CD14-positive monocyte (primary cell): ENCODE measurements around the gene P3H2. TPM values are rescaled to one million over a fixed set of nuclear protein-coding genes. Genes with fewer than 3 reads are reported as not detected.
A peak's percentile ranks its signal among the peaks of the same experiment; 100 is the strongest.

Experiments used
- DNase-seq, 3 donors: peaks; one replicate each; pipeline ENCODE4 v3.0.0-alpha.2; 2011 to 2022
- H2AFZ ChIP-seq: 2 replicates; pipeline ENCODE4 v1.6.0; 2012; ENCODE audit warnings: mild to moderate bottlenecking, low read depth, low read length, inconsistent platforms; ENCODE audit not compliant: insufficient read depth, poor library complexity, severe bottlenecking
- H3K27ac ChIP-seq, 2 donors: 1 replicate in 1 of 2; 2 replicates in 1 of 2; pipeline ENCODE4 v1.5.1; 2012 to 2013; ENCODE audit warnings: low read length in 2 of 2, control low read depth in 1 of 2, inconsistent platforms in 1 of 2, low read depth in 1 of 2, mild to moderate bottlenecking in 1 of 2
- H3K27me3 ChIP-seq, 2 donors: one replicate each; pipeline versions ENCODE4 v1.6.0 to v1.6.1; 2011 to 2013; ENCODE audit warnings: low read length in 2 of 2; ENCODE audit not compliant: control insufficient read depth in 2 of 2, insufficient read depth in 2 of 2
- H3K36me3 ChIP-seq, 2 donors: replicated peaks in 1 of 2; 1 replicate in 1 of 2; 2 replicates in 1 of 2; pipeline versions ENCODE4 v1.5.1 to v1.6.1; 2012 to 2013; ENCODE audit warnings: low read length in 2 of 2, control low read depth in 1 of 2, inconsistent platforms in 1 of 2, mild to moderate bottlenecking in 1 of 2; ENCODE audit not compliant: insufficient read depth in 2 of 2, control insufficient read depth in 1 of 2
- H3K4me1 ChIP-seq, 2 donors: 1 replicate in 1 of 2; 2 replicates in 1 of 2; pipeline versions ENCODE4 v1.5.1 to v1.6.1; 2012 to 2013; ENCODE audit warnings: low read length in 2 of 2, control low read depth in 1 of 2, inconsistent platforms in 1 of 2, mild to moderate bottlenecking in 1 of 2, moderate library complexity in 1 of 2; ENCODE audit not compliant: insufficient read depth in 2 of 2, control insufficient read depth in 1 of 2
- H3K4me2 ChIP-seq: replicated peaks from 2 replicates; pipeline ENCODE3; 2012; ENCODE audit warnings: low read length, moderate library complexity, mild to moderate bottlenecking; ENCODE audit not compliant: poor library complexity, severe bottlenecking; ENCODE audit errors: extremely low read depth
- H3K4me3 ChIP-seq, 3 experiments: fragments of 200-600 bp in 1 of 3; sonication (generic) in 1 of 3; replicated peaks in 1 of 3; 1 replicate in 2 of 3; 2 replicates in 1 of 3; pipeline ENCODE4 v1.5.1; 2011 to 2013; ENCODE audit warnings: low read length in 3 of 3, mild to moderate bottlenecking in 3 of 3, control low read depth in 2 of 3, low read depth in 2 of 3, inconsistent platforms in 1 of 3, moderate library complexity in 1 of 3
- H3K79me2 ChIP-seq: 2 replicates; pipeline ENCODE4 v1.6.0; 2012; ENCODE audit warnings: mild to moderate bottlenecking, control low read depth, inconsistent platforms, low read length, moderate library complexity; ENCODE audit not compliant: insufficient read depth
- H3K9ac ChIP-seq: 2 replicates; pipeline ENCODE4 v1.6.0; 2017; ENCODE audit warnings: low read length, mild to moderate bottlenecking; ENCODE audit not compliant: insufficient read depth, poor library complexity, severe bottlenecking
- H3K9me3 ChIP-seq, 2 donors: replicated peaks in 1 of 2; 1 replicate in 1 of 2; 2 replicates in 1 of 2; pipeline versions ENCODE4 v1.5.1 to v1.6.1; 2012 to 2013; ENCODE audit warnings: low read length in 2 of 2, control low read depth in 1 of 2; ENCODE audit not compliant: control insufficient read depth in 1 of 2, insufficient read depth in 1 of 2
- H4K20me1 ChIP-seq: 2 replicates; pipeline ENCODE4 v1.6.0; 2012; ENCODE audit warnings: mild to moderate bottlenecking, low read length, control low read depth, moderate library complexity; ENCODE audit not compliant: insufficient read depth
- H3K27ac Mint-ChIP-seq, 7 donors: one replicate each; pipeline ENCODE4 v1.8.0; 2020; ENCODE audit warnings: mild to moderate bottlenecking in 7 of 7, mixed read lengths in 7 of 7, moderate library complexity in 6 of 7, inconsistent platforms in 2 of 7
- H3K27me3 Mint-ChIP-seq, 3 donors: one replicate each; pipeline ENCODE4 v1.8.0; 2021 to 2022; ENCODE audit warnings: low read depth in 3 of 3, mild to moderate bottlenecking in 3 of 3, mixed read lengths in 3 of 3, moderate library complexity in 3 of 3, inconsistent platforms in 1 of 3
- H3K36me3 Mint-ChIP-seq, 2 donors: one replicate each; pipeline ENCODE4 v1.8.0; 2020; ENCODE audit warnings: mixed read lengths in 2 of 2, inconsistent platforms in 1 of 2, mild to moderate bottlenecking in 1 of 2
- H3K4me1 Mint-ChIP-seq: one replicate; pipeline ENCODE4 v1.8.0; 2020; ENCODE audit warnings: mild to moderate bottlenecking, mixed read lengths
- H3K4me3 Mint-ChIP-seq, 2 donors: one replicate each; pipeline ENCODE4 v1.8.0; 2020; ENCODE audit warnings: mild to moderate bottlenecking in 2 of 2, mixed read lengths in 2 of 2, moderate library complexity in 1 of 2
- H3K9me3 Mint-ChIP-seq, 7 donors: one replicate each; pipeline ENCODE4 v1.8.0; 2020 to 2022; ENCODE audit warnings: mixed read lengths in 7 of 7, mild to moderate bottlenecking in 6 of 7, moderate library complexity in 6 of 7, inconsistent platforms in 2 of 7
- WGBS: methylation state at CpG from one replicate; pipeline ENCODE4 v1.1.5; 2013; ENCODE audit warnings: missing lambda C conversion rate; ENCODE audit not compliant: insufficient coverage; 5-methylcytosine and 5-hydroxymethylcytosine counted together
- intact Hi-C, 2 donors: fragments of 100-400 bp; cut with micrococcal nuclease; formaldehyde crosslinking; loops; one replicate each; pipeline versions ENCODE4 v1.15.0 to v1.15.1; 2023
- polyA plus RNA-seq, 3 donors: library from polyadenylated mRNA; depleted of rRNA in 1 of 3; unstranded in 2 of 3; stranded (reverse) in 1 of 3; fragments of 300-500 nt in 2 of 3; fragments of >200 nt in 1 of 3; fragmentation: Illumina TruSeq in 2 of 3; gene quantifications; 1 replicate in 2 of 3; 2 replicates in 1 of 3; pipeline ENCODE4 v1.2.3, GENCODE V29; 2012 to 2021
- TF ChIP-seq, protein P1 (sequence below): fragments of 200-600 bp; IDR thresholded peaks from one replicate; pipeline ENCODE4 v1.8.0; 2022; ENCODE audit warnings: antibody characterized with exemption, mild to moderate bottlenecking

Gene P3H2
- polyA plus RNA-seq, 3 donors = 0.25 to 0.31 (median 0.27) TPM

GRCh38 chr3:190053919-190054672 is 66.6 kb downstream of the P3H2 start:
- H3K27me3 Mint-ChIP-seq = peaks cover 0 to 8% (median 2%) of the 10 kb centered on the region in 3 donors
- H3K36me3 Mint-ChIP-seq = no peaks in the 10 kb centered on the region
- no peaks in the 10 kb centered on the region for H3K27me3 ChIP-seq
- H3K4me2 ChIP-seq = no peak overlapping the region
- H3K4me1 Mint-ChIP-seq = peaks cover 9% of the 10 kb centered on the region
- H3K9ac ChIP-seq = no peak overlapping the region
- intact Hi-C loops = no loop called here
- H3K4me1 ChIP-seq = peaks cover 2 to 5% of the 10 kb centered on the region in 2 donors
- H3K27ac Mint-ChIP-seq = no peak overlapping the region
- no peak overlapping the region for H2AFZ ChIP-seq
- no peak overlapping the region for H3K4me3 Mint-ChIP-seq
- DNase-seq = no peak
- no peak overlapping the region for H3K27ac ChIP-seq
- H3K4me3 ChIP-seq = no peak overlapping the region
- H4K20me1 ChIP-seq = no peaks in the 10 kb centered on the region
- no peaks in the 10 kb centered on the region for H3K9me3 ChIP-seq
- TF ChIP-seq, protein P1, sequence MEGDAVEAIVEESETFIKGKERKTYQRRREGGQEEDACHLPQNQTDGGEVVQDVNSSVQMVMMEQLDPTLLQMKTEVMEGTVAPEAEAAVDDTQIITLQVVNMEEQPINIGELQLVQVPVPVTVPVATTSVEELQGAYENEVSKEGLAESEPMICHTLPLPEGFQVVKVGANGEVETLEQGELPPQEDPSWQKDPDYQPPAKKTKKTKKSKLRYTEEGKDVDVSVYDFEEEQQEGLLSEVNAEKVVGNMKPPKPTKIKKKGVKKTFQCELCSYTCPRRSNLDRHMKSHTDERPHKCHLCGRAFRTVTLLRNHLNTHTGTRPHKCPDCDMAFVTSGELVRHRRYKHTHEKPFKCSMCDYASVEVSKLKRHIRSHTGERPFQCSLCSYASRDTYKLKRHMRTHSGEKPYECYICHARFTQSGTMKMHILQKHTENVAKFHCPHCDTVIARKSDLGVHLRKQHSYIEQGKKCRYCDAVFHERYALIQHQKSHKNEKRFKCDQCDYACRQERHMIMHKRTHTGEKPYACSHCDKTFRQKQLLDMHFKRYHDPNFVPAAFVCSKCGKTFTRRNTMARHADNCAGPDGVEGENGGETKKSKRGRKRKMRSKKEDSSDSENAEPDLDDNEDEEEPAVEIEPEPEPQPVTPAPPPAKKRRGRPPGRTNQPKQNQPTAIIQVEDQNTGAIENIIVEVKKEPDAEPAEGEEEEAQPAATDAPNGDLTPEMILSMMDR = no peak
- no peaks in the 10 kb centered on the region for H3K36me3 ChIP-seq
- H3K9me3 Mint-ChIP-seq = no peaks in the 10 kb centered on the region
- no peaks in the 10 kb centered on the region for H3K79me2 ChIP-seq
- 83% methylated on average over 1 of the region's 4 CpGs for WGBS

GRCh38 chr3:190051641-190052040 is 69.1 kb downstream of the P3H2 start:
- intact Hi-C loops = no loop called here
- Histone ChIP-seq H3K27me3 (no peaks in the 10 kb centered on the region), H3K4me1 (peaks cover 8 to 11% of the 10 kb centered on the region in 2 donors), H3K4me3 (no peak overlapping the region), H3K4me2 (no peak overlapping the region), H4K20me1 (no peaks in the 10 kb centered on the region), H2AFZ (no peak overlapping the region), H3K9ac (no peak overlapping the region), H3K36me3 (no peaks in the 10 kb centered on the region), H3K9me3 (no peaks in the 10 kb centered on the region), H3K79me2 (no peaks in the 10 kb centered on the region), H3K27ac (no peak overlapping the region)
- Mint-ChIP-seq H3K9me3 (no peaks in the 10 kb centered on the region), H3K36me3 (no peaks in the 10 kb centered on the region), H3K4me1 (peaks cover 12% of the 10 kb centered on the region), H3K4me3 (no peak overlapping the region), H3K27ac (peak overlapping the region in 2 of 7 donors; percentile 9 to 66), H3K27me3 (peaks cover 0 to 8% (median 2%) of the 10 kb centered on the region in 3 donors)
- no CpG with 5 or more reads among the region's 2 CpGs for WGBS
- TF ChIP-seq, protein P1 = no peak
- DNase-seq = no peak
